SK-N-SH treated with all-trans-retinoic acid at 6 μM for 48 hours (cell line): ENCODE data around the gene EMC8.

Source experiments
- CSDC2 ChIP-seq: fragments of 250-450 bp; sonication (Bioruptor Pico); IDR thresholded peaks from 2 replicates; pipeline ENCODE4 v1.5.0; 2020; ENCODE audit warnings: mild to moderate bottlenecking, moderate library complexity
- ISL1 ChIP-seq: fragments of 250-450 bp; sonication (Bioruptor Pico); IDR thresholded peaks from 2 replicates; pipeline ENCODE4 v2.1.2; 2022; ENCODE audit warnings: mild to moderate bottlenecking, moderate library complexity
- OSR1 ChIP-seq: fragments of 250-450 bp; sonication (Bioruptor Pico); IDR thresholded peaks from 2 replicates; pipeline ENCODE4 v1.8.0; 2022; ENCODE audit warnings: moderate library complexity, mild to moderate bottlenecking, inconsistent platforms
- TCF4 ChIP-seq: fragments of 250-450 bp; sonication (Bioruptor Pico); IDR thresholded peaks from 2 replicates; pipeline ENCODE4 v1.8.0; 2021; ENCODE audit warnings: mild to moderate bottlenecking, moderate library complexity, borderline replicate concordance
- ZFP3 ChIP-seq: fragments of 250-450 bp; sonication (Bioruptor Pico); IDR thresholded peaks from 2 replicates; pipeline ENCODE4 v1.5.0; 2020; ENCODE audit warnings: mild to moderate bottlenecking, moderate library complexity
- ZFP30 ChIP-seq: fragments of 450-650 bp; formaldehyde crosslinking; IDR thresholded peaks from 2 replicates; pipeline ENCODE4 v1.5.0; 2022; ENCODE audit warnings: mild to moderate bottlenecking, moderate library complexity
- ZNF70 ChIP-seq: fragments of 450-650 bp; formaldehyde crosslinking; IDR thresholded peaks from 2 replicates; pipeline ENCODE4 v1.5.0; 2020; ENCODE audit warnings: mild to moderate bottlenecking, moderate library complexity
- TF ChIP-seq, protein P1 (sequence below): fragments of 250-450 bp; sonication (Bioruptor Pico); IDR thresholded peaks from 2 replicates; pipeline ENCODE4 v1.5.0; 2020; ENCODE audit warnings: mild to moderate bottlenecking, moderate library complexity
- TF ChIP-seq, protein P2 (sequence below): fragments of 250-450 bp; sonication (Bioruptor Pico); IDR thresholded peaks from 2 replicates; pipeline ENCODE4 v1.5.1; 2020; ENCODE audit warnings: low read depth, mild to moderate bottlenecking, moderate library complexity
- TF ChIP-seq, protein P3 (sequence below): fragments of 250-450 bp; sonication (Bioruptor Pico); IDR thresholded peaks from 2 replicates; pipeline ENCODE4 v1.8.0; 2021; ENCODE audit warnings: low read depth, mild to moderate bottlenecking, moderate library complexity, borderline replicate concordance

DNA sequence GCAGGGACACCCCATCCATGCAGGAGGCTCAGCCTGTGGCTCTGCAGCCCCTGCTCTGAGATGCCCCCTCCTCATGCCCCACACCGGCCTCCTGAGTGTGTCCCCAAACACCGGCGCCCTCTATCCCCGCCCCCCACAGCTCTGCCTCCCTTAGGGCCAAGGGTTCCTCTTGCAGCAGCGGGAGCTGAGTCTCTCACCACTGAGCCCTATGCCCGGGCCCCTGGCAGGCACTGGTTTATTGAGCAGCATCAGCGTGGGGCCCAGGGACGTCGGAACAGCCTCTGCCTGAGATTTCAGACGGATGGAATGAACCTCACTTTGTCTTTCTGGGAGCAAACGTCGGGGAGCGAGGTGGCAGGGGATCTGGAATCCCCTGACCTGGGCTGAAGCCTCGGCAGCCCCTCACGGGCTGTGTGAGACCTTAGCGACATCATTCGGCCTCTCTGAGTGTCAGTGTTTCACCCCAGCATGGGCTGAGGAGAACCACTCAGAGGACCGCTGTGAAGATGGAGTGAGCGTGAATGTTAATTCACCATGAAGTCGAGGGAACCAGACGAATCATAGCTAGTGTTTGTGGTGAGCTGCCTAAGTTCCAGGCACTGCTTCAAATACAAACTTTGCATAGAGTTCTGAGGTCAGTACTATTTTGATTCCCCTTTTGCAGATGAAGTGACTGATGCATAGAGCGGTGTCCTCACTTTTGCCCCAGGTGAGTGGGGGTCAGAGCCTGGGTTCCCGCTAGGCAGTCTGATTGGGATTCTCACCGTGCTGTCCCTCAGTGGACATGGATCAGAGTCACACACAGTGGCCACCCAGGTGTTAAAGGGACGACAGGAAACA lies 43.2 kb downstream of the EMC8 start:
- TF ChIP-seq CSDC2 (CRISPR knock-in tag): no peak
- TF ChIP-seq, protein P1, sequence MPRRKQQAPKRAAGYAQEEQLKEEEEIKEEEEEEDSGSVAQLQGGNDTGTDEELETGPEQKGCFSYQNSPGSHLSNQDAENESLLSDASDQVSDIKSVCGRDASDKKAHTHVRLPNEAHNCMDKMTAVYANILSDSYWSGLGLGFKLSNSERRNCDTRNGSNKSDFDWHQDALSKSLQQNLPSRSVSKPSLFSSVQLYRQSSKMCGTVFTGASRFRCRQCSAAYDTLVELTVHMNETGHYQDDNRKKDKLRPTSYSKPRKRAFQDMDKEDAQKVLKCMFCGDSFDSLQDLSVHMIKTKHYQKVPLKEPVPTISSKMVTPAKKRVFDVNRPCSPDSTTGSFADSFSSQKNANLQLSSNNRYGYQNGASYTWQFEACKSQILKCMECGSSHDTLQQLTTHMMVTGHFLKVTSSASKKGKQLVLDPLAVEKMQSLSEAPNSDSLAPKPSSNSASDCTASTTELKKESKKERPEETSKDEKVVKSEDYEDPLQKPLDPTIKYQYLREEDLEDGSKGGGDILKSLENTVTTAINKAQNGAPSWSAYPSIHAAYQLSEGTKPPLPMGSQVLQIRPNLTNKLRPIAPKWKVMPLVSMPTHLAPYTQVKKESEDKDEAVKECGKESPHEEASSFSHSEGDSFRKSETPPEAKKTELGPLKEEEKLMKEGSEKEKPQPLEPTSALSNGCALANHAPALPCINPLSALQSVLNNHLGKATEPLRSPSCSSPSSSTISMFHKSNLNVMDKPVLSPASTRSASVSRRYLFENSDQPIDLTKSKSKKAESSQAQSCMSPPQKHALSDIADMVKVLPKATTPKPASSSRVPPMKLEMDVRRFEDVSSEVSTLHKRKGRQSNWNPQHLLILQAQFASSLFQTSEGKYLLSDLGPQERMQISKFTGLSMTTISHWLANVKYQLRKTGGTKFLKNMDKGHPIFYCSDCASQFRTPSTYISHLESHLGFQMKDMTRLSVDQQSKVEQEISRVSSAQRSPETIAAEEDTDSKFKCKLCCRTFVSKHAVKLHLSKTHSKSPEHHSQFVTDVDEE: no peak
- TF ChIP-seq ZFP30: no peak
- TF ChIP-seq ZNF70 (CRISPR knock-in tag): no peak
- no peak for TF ChIP-seq ZFP3 (CRISPR knock-in tag)
- TF ChIP-seq OSR1 (CRISPR knock-in tag): no peak
- no peak for TF ChIP-seq ISL1
- TF ChIP-seq, protein P2, sequence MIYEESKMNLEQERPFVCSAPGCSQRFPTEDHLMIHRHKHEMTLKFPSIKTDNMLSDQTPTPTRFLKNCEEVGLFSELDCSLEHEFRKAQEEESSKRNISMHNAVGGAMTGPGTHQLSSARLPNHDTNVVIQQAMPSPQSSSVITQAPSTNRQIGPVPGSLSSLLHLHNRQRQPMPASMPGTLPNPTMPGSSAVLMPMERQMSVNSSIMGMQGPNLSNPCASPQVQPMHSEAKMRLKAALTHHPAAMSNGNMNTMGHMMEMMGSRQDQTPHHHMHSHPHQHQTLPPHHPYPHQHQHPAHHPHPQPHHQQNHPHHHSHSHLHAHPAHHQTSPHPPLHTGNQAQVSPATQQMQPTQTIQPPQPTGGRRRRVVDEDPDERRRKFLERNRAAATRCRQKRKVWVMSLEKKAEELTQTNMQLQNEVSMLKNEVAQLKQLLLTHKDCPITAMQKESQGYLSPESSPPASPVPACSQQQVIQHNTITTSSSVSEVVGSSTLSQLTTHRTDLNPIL (CRISPR knock-in tag): no peak
- TF ChIP-seq, protein P3, sequence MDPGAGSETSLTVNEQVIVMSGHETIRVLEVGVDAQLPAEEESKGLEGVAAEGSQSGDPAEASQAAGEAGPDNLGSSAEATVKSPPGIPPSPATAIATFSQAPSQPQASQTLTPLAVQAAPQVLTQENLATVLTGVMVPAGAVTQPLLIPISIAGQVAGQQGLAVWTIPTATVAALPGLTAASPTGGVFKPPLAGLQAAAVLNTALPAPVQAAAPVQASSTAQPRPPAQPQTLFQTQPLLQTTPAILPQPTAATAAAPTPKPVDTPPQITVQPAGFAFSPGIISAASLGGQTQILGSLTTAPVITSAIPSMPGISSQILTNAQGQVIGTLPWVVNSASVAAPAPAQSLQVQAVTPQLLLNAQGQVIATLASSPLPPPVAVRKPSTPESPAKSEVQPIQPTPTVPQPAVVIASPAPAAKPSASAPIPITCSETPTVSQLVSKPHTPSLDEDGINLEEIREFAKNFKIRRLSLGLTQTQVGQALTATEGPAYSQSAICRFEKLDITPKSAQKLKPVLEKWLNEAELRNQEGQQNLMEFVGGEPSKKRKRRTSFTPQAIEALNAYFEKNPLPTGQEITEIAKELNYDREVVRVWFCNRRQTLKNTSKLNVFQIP (CRISPR knock-in tag): no peak
- no peak for TF ChIP-seq TCF4
